GM20431 (cell line): Measurements from ENCODE around the gene ANKS3.

ENCODE experiments used
- in situ Hi-C: fragments of 300-500 bp; cut with MseI, MboI; formaldehyde crosslinking; loops from one replicate; pipeline ENCODE4 v1.15.0; 2020; ENCODE audit warnings: low sequenced_read_pairs; ENCODE audit not compliant: unreplicated experiment

The ANKS3 gene

GRCh38 chr16:4733747-4734062, 366 bp downstream of the ANKS3 start:
- in situ Hi-C loops: no loop called here

- in situ Hi-C loops: no loop called here
These were observed 794 bp downstream of the ANKS3 start for GRCh38 chr16:4733211-4733742.

- in situ Hi-C loops: no loop called here
These were observed 4.2 kb downstream of the ANKS3 start for GRCh38 chr16:4729876-4730275.

GRCh38 chr16:4728676-4729075, 5.4 kb downstream of the ANKS3 start:
- in situ Hi-C loops: no loop called here

GRCh38 chr16:4726616-4727015, 7.5 kb downstream of the ANKS3 start:
- in situ Hi-C loops: no loop called here

GRCh38 chr16:4724661-4725270, 9.3 kb downstream of the ANKS3 start:
- in situ Hi-C loops: no loop called here

GRCh38 chr16:4723071-4723767, 10.9 kb downstream of the ANKS3 start:
- in situ Hi-C loops: no loop called here

- in situ Hi-C loops: no loop called here
These were observed 15.6 kb downstream of the ANKS3 start for GRCh38 chr16:4718466-4718865.

- in situ Hi-C loops: no loop called here
These were observed 19.1 kb downstream of the ANKS3 start for GRCh38 chr16:4714996-4715395.

GRCh38 chr16:4713663-4714501, 20.2 kb downstream of the ANKS3 start:
- in situ Hi-C loops: no loop called here

- in situ Hi-C loops: no loop called here
These were observed 24.6 kb downstream of the ANKS3 start for GRCh38 chr16:4709481-4709880.

GRCh38 chr16:4706871-4707270, 27.2 kb downstream of the ANKS3 start:
- in situ Hi-C loops: no loop called here

GRCh38 chr16:4704913-4705312, 29.2 kb downstream of the ANKS3 start:
- in situ Hi-C loops: no loop called here

GRCh38 chr16:4704491-4704890, 29.6 kb downstream of the ANKS3 start:
- in situ Hi-C loops: no loop called here

GRCh38 chr16:4703906-4704305, 30.2 kb downstream of the ANKS3 start:
- in situ Hi-C loops: no loop called here

- in situ Hi-C loops: no loop called here
These were observed 31.6 kb downstream of the ANKS3 start for GRCh38 chr16:4702466-4702808.

GRCh38 chr16:4701791-4702465, 32.1 kb downstream of the ANKS3 start:
- in situ Hi-C loops: no loop called here

- in situ Hi-C loops: no loop called here
These were observed 32.9 kb downstream of the ANKS3 start for GRCh38 chr16:4700997-4701743.

GRCh38 chr16:4700380-4700996, 33.6 kb downstream of the ANKS3 start:
- in situ Hi-C loops: no loop called here
